Stimulated activated CD4-positive, alpha-beta T cell treated with anti-CD3 and anti-CD28 coated beads, Interleukin-1b, Interleukin-23, amount 100 ng/mL, for 48 hours (primary cell): Measurements from ENCODE around the gene ACY1.

Experiments
- DNase-seq: peaks from one replicate; pipeline ENCODE4 v3.0.0-alpha.2; 2020

The ACY1 gene

DNA sequence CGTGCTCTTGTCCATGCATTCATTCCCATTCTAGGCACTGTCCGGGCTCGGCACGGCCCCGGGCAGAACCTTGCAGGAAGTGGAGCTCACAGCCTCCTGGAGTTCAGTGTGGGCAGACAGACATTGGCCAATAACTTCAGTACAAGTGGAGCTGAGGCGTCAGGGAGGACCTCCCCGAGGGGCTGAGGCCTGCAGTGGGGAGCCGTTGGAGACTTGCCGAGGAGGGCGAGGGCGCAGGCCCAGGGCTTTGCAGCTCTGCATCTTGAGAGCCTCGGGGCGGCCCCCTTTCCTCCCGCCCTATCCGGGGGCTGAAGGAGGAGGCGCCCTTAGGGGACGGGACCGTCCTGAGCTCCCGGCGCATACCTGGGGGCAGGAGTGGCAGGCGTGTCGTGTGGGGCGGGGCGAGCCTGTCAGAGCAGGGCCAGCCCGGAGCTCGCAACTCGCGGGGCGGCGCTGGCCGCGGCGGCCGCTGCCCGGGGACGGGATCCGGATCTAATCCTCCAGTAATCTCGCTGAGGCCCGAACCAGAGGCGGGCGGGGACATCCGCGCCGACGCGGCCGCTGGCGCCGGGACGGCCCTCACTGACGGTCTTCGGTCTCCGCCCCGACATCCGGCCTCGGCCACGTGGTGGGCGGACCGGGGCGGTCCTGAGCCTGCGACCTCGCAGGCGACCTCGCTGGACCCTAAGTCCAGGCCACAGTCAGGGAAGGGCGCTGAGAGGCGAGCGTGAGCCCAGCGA lies at the start of gene ACY1:
TSS of gene ACY1 (plus strand) at position 698 of the 740 bp plus-strand sequence. CDS start 530 bp downstream, outside the sequence.
- DNase-seq, result peak; percentile 86

DNA sequence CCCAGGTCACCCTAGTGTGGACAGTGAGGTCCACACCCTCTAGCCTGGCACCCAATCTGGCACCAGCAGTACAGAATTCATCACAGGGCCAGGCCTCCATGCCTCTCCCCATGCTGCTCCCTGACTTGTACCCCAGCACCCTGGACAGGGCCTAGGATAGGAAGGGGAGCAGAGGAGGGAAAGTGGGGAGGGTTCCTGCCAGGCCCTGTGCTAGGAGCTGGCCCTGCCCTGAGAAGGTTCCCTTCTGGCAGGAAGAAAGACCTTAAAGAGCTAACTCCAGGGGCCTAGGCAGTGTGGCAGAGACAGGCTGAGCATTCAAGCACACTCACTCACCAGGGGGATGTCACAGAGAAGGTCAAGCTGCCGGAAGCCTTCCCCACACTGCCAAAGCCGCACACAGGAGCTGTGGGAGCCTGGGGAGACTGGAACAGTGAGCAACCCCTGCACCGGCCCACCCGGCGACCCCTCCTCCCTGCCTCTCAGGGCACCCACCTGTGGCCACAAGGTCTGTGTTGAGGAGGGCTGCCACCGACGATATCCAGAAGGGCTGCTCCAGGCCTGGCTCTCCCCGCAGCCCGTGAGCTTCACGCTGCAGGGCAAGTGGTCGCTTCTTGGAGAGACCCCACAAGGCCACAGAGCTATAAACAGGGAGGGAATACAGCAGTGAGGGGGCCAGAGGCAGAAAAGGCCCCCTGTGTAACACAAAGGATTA lies 49.0 kb upstream of the ACY1 start:
- no peak for DNase-seq

DNA sequence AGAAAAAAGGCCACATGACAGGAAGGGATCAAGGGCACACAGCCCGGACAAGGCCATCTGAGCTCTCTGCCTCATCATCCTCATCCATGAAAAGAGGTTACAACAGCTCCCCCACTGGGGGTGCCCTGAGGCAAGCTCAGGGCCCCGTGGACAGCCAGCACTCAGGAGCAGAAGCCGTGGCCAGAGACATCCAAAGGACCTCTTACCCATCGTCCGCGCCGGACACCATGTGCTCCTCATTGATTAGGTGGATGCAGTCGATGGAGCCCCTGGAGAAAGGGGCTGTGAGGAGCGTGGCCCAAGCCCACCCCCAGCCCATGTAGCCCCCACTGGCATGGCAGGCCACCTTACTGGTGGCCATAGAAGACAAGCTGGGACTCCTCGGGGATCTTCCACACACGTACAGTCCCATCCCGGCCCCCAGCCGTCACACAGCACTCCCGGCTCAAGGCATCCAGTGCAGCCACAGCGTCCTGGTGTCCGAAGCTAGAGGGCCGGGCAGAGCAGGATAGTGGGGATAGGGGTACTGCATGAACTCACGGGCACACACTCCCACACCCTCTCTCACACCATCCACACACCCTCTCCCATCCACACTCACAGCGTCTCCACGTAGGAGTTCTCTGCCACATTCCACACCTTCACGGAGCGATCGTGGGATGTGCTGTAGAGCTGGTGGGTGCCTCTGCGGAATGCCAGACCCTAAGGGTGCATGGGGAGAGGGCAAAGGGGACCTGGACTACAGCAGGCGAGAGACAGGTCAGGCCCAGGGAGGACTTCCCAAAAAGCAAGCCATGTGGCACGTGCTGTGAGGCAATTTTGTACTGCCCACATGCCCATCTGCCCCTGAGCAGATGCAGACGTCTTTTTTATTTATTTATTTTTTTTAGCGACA lies 48.1 kb upstream of the ACY1 start:
- DNase-seq, result no peak

DNA sequence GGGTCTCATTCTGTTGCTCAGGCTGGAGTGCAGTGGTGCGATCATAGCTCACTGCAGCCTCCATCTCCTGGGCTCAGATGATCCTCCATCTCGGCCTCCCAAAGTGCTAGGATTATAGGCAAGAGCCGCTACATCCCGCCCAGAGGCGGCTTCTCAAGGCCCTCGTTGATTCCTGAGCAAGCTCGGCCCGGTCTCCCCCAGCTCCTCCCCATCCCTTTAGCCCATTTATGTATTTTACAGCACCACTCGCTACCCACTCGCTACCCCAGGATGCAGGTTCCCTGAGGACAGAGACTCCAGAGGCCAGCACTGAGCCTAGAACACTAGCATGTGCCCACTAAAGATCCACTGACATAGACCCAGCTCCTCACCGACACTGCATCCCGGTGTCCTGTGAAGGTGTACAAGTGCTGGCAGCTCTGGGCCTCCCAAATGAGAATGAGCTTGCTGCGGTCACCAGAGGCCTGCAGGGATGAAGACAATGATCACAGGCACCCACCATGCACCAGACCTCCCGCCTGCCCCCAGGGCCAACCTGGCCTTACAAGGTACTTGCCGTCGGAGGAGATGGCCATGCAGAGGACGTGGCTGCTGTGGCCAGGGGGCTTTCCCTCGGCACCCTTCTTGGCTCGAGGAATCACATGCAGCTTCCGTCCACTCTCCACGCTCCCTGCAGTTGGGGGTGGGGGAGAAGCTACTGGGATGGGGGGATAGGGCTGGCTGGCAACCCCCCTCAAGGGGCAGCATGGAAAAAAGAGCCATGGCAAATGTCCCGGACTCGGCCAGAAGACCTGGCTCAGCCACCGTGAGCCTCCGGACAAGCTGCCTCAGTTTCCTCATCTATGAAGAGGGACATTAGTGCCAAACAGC lies 47.2 kb upstream of the ACY1 start:
- DNase-seq, result no peak

DNA sequence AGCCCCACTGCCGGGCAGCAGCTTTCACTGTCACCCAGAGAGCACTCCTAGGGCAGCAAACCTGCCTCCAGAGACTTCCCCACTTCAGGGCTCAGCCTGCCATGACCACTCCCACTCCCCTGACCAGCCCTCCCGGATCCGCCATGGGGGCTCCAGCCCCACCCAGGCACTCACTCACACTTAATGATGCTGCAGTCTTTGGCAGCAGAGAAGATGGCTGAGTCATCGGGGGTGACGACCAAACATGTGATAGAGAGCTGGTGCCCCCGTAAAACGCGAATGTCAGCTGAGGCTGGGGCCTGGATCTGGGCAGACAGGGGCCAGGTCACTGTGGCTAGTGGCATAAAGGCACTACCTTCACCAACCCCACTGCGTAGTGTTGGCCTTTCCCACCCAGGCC lies 46.3 kb upstream of the ACY1 start:
- no peak for DNase-seq

DNA sequence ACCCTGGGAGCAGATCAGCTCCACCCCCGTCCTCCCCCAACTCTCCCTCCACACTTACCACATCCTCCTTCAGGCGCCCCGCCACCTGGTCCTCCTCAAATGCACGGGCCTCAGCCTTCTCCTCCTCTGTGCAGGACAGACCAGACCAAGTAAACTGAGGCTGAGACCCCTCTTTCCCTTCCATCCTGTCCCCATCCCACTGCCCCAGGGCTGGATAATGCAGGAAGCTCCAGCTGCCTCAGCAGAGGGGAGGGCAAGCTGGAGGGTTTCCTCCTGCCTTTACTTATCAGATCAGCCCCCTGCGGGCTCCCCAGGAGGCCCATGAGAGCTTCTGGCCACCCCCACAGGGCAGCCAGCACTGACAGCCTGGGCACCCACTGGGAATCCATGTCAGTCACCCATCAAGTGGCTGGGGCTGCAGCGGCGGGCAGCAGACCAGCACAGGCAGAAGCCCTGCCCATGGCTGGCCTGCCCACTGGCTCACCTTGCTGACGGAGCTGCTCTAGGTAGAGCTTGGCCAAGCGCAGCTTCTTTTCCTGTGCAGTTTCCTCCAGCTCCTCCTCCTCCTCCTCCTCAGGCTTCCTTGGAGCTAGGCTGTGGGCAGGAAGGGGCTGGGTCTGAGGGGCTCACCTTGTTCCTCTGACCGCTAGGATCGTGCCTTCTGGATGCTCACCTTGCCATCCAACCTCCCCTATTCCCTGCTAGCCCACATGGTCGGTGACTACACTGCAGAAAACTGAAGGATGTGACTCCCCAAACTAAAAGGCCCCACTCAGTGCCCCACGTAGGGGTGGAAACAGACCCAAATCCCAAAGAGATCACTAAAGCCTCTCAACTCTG lies 45.5 kb upstream of the ACY1 start:
- no peak for DNase-seq

DNA sequence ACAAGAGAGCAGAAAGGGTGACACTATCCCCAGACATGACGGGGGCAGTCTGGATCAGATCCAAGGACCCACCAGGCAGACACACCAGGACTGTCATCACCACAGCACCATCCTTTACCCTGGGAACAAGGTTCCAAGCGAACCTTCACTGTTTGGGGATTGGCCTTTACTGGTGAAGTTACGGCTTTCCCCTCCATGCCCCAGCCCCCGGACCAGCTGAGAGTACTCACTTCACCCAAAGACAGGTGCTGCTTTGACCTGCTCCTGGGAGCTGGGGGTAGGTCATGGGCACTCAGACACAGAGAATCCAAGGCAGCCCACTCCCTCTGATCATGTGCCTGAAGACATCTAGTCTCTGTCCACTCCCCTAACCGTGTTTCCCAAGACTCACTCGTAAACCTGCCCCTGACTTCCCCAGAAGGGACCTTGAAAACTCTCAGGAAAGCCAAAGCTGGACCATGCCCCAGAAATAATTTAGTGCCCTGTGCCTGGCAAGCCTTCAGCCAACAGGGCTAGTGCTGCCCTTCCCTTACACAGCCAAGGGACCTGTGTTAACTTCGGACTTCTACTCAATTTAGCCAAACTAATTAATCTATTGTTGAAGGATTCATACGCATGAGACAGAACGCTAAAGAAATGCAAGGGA lies 44.4 kb upstream of the ACY1 start:
- DNase-seq, result no peak

DNA sequence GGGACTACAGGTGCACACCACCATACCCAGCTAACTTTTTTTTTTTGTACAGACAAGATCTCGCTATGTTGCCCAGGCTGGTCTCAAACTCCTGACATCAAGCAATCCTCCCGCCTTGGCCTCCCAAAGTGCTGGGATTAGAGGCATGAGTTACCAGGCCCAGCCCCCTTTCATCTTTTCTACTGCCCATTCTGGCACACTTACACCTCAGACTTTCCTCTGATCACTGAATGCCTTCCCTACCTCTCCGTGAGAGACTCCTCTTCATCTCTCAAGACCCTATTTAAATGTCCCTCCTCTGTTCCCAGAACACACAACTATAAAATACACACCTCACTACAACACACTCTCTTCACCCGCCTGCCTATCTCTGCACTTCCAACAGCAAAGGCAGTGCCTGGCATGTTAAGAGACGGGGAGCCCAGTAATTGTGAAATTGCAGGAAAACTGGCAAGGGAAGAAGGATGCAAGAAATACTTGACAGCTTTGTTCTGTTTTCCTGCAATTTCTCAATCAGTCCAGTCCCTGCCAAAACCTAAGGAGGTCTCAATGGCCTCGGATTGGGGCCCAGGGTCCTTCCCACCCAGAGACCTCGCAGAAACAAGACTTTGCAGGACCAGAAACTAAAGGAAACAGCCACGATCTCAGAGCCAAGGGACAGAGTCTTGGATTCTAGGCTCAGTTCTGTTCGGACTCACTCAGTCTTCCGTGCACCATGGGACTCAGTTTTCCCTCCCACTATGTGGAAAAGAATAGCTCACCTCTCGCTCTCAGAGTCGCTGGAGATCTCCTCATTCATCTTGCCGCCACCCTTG lies 42.5 kb upstream of the ACY1 start:
- DNase-seq, result no peak

DNA sequence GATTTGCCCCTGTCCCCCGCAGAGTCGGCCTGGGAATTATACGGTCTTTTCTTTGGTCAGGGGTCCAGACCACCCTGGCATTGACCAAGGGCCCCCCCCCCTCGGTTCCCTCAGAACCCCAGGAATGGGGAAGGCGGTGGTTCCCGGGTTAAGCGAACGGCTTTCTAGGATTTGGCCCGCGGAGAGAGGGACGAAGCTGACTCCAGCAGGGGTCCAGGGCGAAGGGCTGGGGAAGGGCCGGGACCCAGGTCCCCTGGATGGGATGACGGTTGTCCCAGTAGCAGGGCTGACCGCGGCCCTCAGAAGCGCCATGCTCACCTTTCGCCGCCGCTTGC lies 41.9 kb upstream of the ACY1 start:
- DNase-seq, result no peak

DNA sequence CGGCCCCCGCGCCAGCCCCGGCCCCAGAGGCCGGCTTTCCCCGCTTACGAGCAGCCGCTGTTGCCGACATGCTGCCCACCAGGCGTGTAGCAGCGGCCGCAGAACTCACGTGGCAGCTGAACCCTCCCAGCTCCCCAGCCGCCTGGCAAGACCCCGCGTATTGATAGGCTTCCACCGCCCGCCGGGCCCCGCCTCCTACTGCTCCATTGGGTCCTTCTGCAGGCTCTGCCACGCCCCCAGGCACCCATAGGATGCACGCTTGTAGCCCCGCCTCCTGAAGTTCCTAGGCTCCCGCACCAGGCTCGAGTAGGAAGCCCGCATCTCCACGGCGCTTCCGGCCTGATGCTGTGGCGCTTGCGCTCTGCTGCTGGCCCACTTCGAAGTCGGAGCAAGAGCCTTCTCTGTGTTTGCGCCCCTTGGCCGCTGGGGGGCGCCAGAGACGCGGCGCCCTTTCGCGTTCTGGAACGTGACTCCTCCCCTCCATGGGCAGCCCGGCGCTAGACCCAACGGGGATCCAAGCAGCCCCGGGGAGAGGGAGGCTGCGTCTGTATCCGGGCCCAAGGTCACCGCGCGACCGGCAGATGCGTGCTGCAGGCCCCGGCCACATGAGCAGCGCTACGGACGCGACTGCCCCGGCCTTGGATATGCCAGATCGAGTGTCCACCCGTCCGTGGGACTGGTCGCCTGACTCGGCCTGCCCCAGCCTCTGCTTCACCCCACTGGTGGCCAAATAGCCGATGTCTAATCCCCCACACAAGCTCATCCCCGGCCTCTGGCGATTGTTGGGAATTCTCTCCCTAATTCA lies 41.3 kb upstream of the ACY1 start, which contains the start of the genes PARP3 and RRP9:
TSS of gene PARP3 (plus strand) at position 566 of the 805 bp plus-strand sequence. CDS start 993 bp downstream, outside the sequence.
TSS of gene RRP9 (minus strand) at position 107 of the 805 bp plus-strand sequence. CDS start at position 70, 37 bp downstream.
- peak; percentile 100 for DNase-seq

DNA sequence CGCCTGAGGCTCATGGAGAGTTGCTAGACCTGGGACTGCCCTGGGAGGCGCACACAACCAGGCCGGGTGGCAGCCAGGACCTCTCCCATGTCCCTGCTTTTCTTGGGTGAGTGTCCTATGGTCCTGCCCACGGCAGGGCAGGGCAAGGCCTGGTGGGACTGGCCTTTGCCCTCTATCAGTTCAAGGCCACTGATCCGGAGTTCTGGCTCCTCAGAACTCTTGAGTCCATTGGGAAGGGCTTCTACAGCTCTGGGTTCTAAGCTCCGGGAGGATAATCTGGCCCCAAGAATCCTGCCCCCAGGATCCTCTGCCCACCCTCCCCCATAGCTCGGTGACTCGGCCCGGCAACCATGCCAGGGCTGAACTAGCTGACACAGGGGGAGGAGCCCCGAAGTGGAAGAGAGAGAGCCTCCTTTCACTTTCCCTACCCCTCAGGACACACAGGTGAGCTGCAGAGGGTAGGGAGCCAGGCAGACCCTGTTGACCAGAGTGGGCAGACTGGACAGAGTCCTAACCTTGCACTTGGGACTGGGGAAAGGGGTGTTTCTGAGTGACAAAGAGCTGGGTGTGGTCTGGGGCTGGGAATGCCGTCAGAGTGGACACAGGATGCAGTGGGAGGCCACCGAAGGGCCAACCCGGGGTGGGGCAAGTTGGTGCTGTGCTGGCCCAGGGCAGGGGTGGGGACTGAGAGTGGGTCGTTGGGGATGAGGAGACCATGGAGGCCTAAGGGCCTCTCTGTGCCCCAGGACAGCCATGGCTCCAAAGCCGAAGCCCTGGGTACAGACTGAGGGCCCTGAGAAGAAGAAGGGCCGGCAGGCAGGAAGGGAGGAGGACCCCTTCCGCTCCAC lies 40.5 kb upstream of the ACY1 start:
- DNase-seq, result peak; percentile 73

DNA sequence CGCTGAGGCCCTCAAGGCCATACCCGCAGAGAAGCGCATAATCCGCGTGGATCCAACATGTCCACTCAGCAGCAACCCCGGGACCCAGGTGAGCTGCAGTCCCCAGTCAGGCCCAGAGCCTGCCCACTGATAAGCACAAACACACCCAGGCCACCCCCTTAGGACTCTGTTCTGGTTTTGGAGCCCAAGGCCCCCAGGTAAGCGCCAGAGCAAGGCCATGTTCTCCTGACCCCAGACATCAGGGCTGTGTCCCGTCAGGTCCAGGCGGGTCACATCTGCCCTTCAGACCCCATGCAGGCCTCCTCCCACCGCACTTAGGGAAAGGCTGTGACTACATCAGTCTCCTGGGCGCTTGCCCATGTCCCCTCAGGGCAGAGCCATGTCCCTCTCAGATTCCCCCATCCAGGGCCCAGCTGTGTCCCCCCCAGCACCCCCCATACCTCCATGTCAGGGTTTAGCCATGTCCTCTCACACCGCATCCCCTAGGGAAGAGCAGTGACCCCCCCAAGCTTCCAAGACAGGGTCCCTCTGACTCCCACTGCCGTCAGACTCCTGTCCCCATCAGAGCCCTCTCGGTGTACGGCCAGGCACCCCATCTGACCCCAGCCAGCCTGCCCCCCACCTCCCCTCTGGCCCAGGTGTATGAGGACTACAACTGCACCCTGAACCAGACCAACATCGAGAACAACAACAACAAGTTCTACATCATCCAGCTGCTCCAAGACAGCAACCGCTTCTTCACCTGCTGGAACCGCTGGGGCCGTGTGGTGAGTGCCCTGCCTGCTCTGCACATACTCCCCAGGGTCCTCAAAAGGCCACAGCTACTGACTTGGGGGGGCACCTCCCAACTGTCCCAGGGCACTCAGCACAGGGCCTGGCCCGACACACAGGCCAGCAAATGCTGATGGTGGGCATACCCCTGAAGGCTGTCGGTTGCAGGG lies 39.6 kb upstream of the ACY1 start:
- DNase-seq, result no peak

DNA sequence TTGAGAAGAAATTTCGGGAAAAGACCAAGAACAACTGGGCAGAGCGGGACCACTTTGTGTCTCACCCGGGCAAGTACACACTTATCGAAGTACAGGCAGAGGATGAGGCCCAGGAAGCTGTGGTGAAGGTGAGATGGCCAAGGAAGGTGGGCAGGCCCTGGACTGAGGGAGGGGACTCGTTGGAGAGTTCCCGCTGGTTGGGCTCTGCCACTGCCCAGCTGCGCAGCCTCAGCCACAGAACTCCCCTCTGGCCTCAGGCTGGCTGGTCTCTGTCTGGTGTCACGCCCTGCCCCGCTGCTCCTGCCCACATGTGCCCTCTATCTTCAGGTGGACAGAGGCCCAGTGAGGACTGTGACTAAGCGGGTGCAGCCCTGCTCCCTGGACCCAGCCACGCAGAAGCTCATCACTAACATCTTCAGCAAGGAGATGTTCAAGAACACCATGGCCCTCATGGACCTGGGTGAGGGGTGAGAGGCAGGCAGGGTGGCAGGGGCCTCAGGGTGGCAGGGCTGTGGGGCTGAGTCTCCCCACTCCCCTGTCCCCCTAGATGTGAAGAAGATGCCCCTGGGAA lies 38.8 kb upstream of the ACY1 start:
- DNase-seq, result no peak

DNA sequence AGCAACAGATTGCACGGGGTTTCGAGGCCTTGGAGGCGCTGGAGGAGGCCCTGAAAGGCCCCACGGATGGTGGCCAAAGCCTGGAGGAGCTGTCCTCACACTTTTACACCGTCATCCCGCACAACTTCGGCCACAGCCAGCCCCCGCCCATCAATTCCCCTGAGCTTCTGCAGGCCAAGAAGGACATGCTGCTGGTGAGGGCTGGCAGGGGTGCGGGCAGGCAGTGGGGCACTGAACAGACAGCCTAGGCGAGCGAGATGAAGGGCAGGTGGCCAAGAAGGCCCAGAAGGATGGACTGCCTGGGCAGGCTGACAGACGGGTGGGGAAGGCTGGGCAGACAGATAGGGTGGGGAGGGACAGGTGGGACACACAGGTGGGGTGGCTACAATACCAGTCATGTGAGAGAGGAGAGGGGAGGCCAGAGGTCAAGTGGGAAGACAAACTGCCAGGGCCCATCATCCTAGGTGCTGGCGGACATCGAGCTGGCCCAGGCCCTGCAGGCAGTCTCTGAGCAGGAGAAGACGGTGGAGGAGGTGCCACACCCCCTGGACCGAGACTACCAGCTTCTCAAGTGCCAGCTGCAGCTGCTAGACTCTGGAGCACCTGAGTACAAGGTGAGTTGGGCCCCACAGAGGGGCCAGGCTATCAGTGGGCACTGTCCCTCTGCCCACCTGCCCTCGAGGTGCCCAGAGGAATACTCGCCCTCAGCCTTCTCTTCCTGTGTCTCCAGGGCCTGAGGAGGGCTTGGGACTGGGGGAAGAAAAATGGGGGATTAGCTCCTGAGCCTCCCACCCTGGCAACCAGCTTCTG lies 38.1 kb upstream of the ACY1 start:
- no peak for DNase-seq

DNA sequence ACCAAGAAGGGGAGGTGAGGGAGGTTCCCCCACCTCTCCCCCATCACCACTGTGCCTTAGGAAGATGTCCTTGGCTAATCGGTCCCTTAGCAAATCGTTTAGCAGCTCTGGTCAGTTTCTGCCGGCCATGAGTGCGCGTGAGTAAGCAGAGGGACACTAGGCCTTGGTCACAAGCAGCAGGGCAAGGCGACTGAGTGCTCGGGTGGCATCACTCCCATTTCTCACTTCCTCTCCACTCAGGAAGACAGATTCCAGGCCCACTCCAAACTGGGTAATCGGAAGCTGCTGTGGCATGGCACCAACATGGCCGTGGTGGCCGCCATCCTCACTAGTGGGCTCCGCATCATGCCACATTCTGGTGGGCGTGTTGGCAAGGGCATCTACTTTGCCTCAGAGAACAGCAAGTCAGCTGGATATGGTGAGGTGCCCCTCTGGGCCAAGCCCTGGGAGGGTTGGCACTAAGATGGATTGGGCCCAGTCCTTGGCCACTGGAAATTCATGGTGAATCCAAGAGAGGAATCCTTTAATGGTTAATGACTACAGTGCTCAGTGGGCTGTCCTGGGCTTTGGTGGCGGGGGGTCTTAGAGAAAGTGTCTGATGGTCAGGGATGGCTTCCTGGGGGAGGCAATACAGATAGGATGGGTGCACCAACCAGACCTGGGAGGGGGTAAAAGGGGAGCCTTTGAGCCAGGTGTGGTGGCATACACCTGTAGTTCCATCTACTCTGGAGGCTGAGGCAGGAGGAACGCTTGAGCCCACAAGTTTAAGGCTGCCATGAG lies 37.2 kb upstream of the ACY1 start:
- DNase-seq, result no peak
